HepG2 (cell line): ENCODE measurements around the gene SEC31A. TPM values are rescaled to one million over a fixed set of nuclear protein-coding genes. Genes with fewer than 3 reads are reported as not detected.
A peak's percentile ranks its signal among the peaks of the same experiment; 100 is the strongest.

ENCODE experiments used
- ATAC-seq: fragments of 200-7000 bp; cut with Tn5 transposase; 3 replicates; pipeline ENCODE4 v1.9.1; 2020; ENCODE audit warnings: mild to moderate bottlenecking, moderate library complexity
- BruUV-seq: library from RNA; stranded (reverse); fragments of 400-500 nt; replicated peaks from 2 replicates; lab custom pipeline; 2021; lab: Mats Ljungman, UMichigan
- CTCF ChIA-PET: fragments of 300-600 bp; formaldehyde crosslinking; extraction: SDS; loops from one replicate; lab custom pipeline; 2021; ENCODE audit warnings: low total read pairs, inconsistent platforms, low intra/inter-chr PET ratio; lab: Yijun Ruan, JAX
- POLR2A ChIA-PET: fragments of 350-600 bp; sonication (Branson Sonifier 250); formaldehyde crosslinking; loops from one replicate; lab custom pipeline; 2020; ENCODE audit warnings: antibody characterized with exemption, inconsistent platforms; lab: Yijun Ruan, JAX
- DNase-seq: peaks from one replicate; pipeline ENCODE4 v3.0.0-alpha.2; 2015; ENCODE audit warnings: low spot score
- FAIRE-seq: peaks from 3 replicates; lab custom pipeline; 2011; peaks lifted over from hg19 to GRCh38; lab: Jason Lieb, UNC
- H2AFZ ChIP-seq: one replicate; pipeline ENCODE4 v1.6.1; 2011; ENCODE audit warnings: low read length, inconsistent platforms
- H3K27ac ChIP-seq: fragments of 300-600 bp; 3 replicates; pipeline ENCODE4 v1.8.0; 2011; ENCODE audit warnings: mixed run types, mild to moderate bottlenecking, mixed read lengths, low read length, inconsistent platforms; ENCODE audit not compliant: insufficient read depth; ENCODE audit errors: extremely low read length
- H3K27me3 ChIP-seq, 2 experiments: fragments of 200-600 bp in 1 of 2; 2 replicates in 1 of 2; 3 replicates in 1 of 2; pipeline versions ENCODE4 v1.6.0 to v1.8.0; 2011; ENCODE audit warnings: low read length in 2 of 2, mild to moderate bottlenecking in 2 of 2, moderate library complexity in 2 of 2, inconsistent platforms in 1 of 2; ENCODE audit not compliant: insufficient read depth in 2 of 2, control insufficient read depth in 1 of 2
- H3K36me3 ChIP-seq, 2 experiments: fragments of 200-600 bp in 1 of 2; replicated peaks in 1 of 2; 2 replicates in 1 of 2; 3 replicates in 1 of 2; pipeline versions ENCODE4 v1.5.1 to v1.8.0; 2011; ENCODE audit warnings: low read length in 2 of 2, inconsistent platforms in 1 of 2; ENCODE audit not compliant: insufficient read depth in 2 of 2, control insufficient read depth in 1 of 2
- H3K4me1 ChIP-seq: 2 replicates; pipeline ENCODE4 v1.5.1; 2012; ENCODE audit warnings: low read length, inconsistent platforms; ENCODE audit not compliant: insufficient read depth
- H3K4me2 ChIP-seq: 2 replicates; pipeline ENCODE4 v1.6.0; 2011; ENCODE audit warnings: low read depth, low read length, inconsistent platforms
- H3K4me3 ChIP-seq, 3 experiments: fragments of 200-600 bp in 1 of 3; sonication (generic), shearing (Covaris generic) in 1 of 3; replicated peaks in 1 of 3; 2 replicates each; pipeline ENCODE4 v1.5.1; 2011 to 2016; ENCODE audit warnings: low read length in 3 of 3, inconsistent platforms in 2 of 3, low read depth in 2 of 3, mild to moderate bottlenecking in 2 of 3, control low read depth in 1 of 3, mixed read lengths in 1 of 3; ENCODE audit not compliant: insufficient read depth in 1 of 3
- H3K79me2 ChIP-seq: one replicate; pipeline ENCODE4 v1.6.1; 2011; ENCODE audit warnings: low read length, inconsistent platforms; ENCODE audit not compliant: insufficient read depth
- H3K9ac ChIP-seq: 2 replicates; pipeline ENCODE4 v1.6.0; 2011; ENCODE audit warnings: mild to moderate bottlenecking, low read depth, low read length, inconsistent platforms; ENCODE audit not compliant: insufficient read depth
- H3K9me3 ChIP-seq: 2 replicates; pipeline ENCODE4 v1.5.1; 2012; ENCODE audit warnings: mild to moderate bottlenecking, low read length
- H4K20me1 ChIP-seq: 2 replicates; pipeline ENCODE4 v1.6.0; 2011; ENCODE audit warnings: inconsistent platforms, mild to moderate bottlenecking, low read length, moderate library complexity; ENCODE audit not compliant: insufficient read depth
- CBX2 ChIP-seq, 2 experiments: fragments of 200-600 bp in 1 of 2; sonication (generic); formaldehyde crosslinking in 1 of 2; IDR thresholded peaks; 2 replicates each; pipeline versions ENCODE4 v1.7.0 to v1.8.1; 2018 to 2022; ENCODE audit warnings: low read depth in 2 of 2, low read length in 1 of 2, mild to moderate bottlenecking in 1 of 2, missing genetic modification reagents in 1 of 2
- DMAP1 ChIP-seq: IDR thresholded peaks from 2 replicates; pipeline ENCODE4 v1.6.1; 2016
- FOSL2 ChIP-seq: sonication (generic); formaldehyde crosslinking; IDR thresholded peaks from 2 replicates; pipeline ENCODE4 v1.4.0; 2020; ENCODE audit warnings: missing genetic modification reagents
- HINFP ChIP-seq: sonication (generic); formaldehyde crosslinking; IDR thresholded peaks from 2 replicates; pipeline ENCODE4 v1.4.0; 2020; ENCODE audit warnings: low read depth, mild to moderate bottlenecking, missing genetic modification reagents
- IKZF4 ChIP-seq: sonication (generic); formaldehyde crosslinking; IDR thresholded peaks from 2 replicates; pipeline ENCODE4 v1.5.1; 2020; ENCODE audit warnings: borderline replicate concordance, mild to moderate bottlenecking, low read depth, missing genetic modification reagents; ENCODE audit errors: not compliant biosample characterization
- KDM5A ChIP-seq: fragments of 200-600 bp; sonication (generic); IDR thresholded peaks from 2 replicates; pipeline ENCODE4 v1.7.0; 2018; ENCODE audit warnings: antibody characterized with exemption, mild to moderate bottlenecking, low read length, borderline replicate concordance
- KLF16 ChIP-seq, 2 experiments: sonication (generic) in 1 of 2; formaldehyde crosslinking in 1 of 2; IDR thresholded peaks; 2 replicates each; pipeline versions ENCODE4 v1.6.1 to v1.8.0; 2016 to 2023; ENCODE audit warnings: missing genetic modification reagents in 2 of 2, missing compliant biosample characterization in 1 of 2
- SOX5 ChIP-seq: IDR thresholded peaks from 2 replicates; pipeline ENCODE4 v1.6.1; 2016; ENCODE audit warnings: borderline replicate concordance
- ZFY ChIP-seq: sonication (generic); formaldehyde crosslinking; IDR thresholded peaks from 2 replicates; pipeline ENCODE4 v1.4.0; 2020; ENCODE audit warnings: missing genetic modification reagents
- ZNF503 ChIP-seq: sonication (generic); formaldehyde crosslinking; IDR thresholded peaks from 2 replicates; pipeline ENCODE4 v1.4.0; 2020; ENCODE audit warnings: missing genetic modification reagents
- WGBS: methylation state at CpG from one replicate; pipeline ENCODE4 v1.1.6; 2017; ENCODE audit warnings: low lambda C conversion rate; 5-methylcytosine and 5-hydroxymethylcytosine counted together
- in situ Hi-C: cut with HindIII; loops from 2 replicates; pipeline ENCODE4 v1.10.0; 2017; ENCODE audit warnings: low pct_unique_long_range_greater_than_20kb; ENCODE audit not compliant: extremely low pct_ligation_motif_present
- intact Hi-C: fragments of 100-400 bp; cut with micrococcal nuclease; formaldehyde crosslinking; loops from one replicate; pipeline ENCODE4 v1.10.0; 2022; ENCODE audit not compliant: unreplicated experiment
- polyA plus RNA-seq, 8 experiments: library from polyadenylated mRNA; depleted of rRNA in 3 of 8; stranded (reverse) in 7 of 8; unstranded in 1 of 8; fragments of >200 nt; fragmentation: Illumina TruSeq in 4 of 8; extraction: Trizol in 4 of 8; gene quantifications; 2 replicates each; pipeline versions ENCODE4 v1.2.1 to v1.2.3, GENCODE V29; 2011 to 2016; ENCODE audit warnings: low read depth in 4 of 8, missing spikeins in 1 of 8, mixed read lengths in 1 of 8; ENCODE audit not compliant: insufficient read depth in 1 of 8
- total RNA-seq, 5 experiments: library from RNA; depleted of rRNA; stranded (reverse); fragments of >200 nt; fragmentation: Illumina TruSeq; extraction: Trizol; gene quantifications; 2 replicates each; pipeline ENCODE4 v1.2.3, GENCODE V29; 2016; ENCODE audit warnings: low read depth in 1 of 5

Gene SEC31A
- total and polyA plus RNA-seq, 2 of the 13 experiments (the other 11 are each of a cell fraction or from before 2014, with no cell fraction given), result 231 to 435 TPM

GRCh38 chr4:82786828-82787227 lies 104.1 kb downstream of the SEC31A start:
- no peak overlapping the region for H2AFZ ChIP-seq
- H3K9me3 ChIP-seq, result no peaks in the 10 kb centered on the region
- intact Hi-C loops, result no loop called here
- in situ Hi-C loops, result no loop called here
- H3K36me3 ChIP-seq, result no peaks in the 10 kb centered on the region
- FAIRE-seq (no peak), ATAC-seq (no peak), DNase-seq (no peak)
- WGBS, result 24% methylated on average over 4 of the region's 4 CpGs
- no TSS peak for BruUV-seq
- ChIA-PET POLR2A (no interaction called here), CTCF (no interaction called here)
- H3K4me2 ChIP-seq, result no peak overlapping the region
- H3K27me3 ChIP-seq, result peaks cover 0 to 13% of the 10 kb centered on the region in 2 experiments; a peak in 2 of 5 replicates
- no peak overlapping the region for H3K9ac ChIP-seq
- H3K4me3 ChIP-seq, result no peak overlapping the region
- no peak for TF ChIP-seq CBX2 (IDR thresholded peaks at IDR 0.05; ENCODE audit: low read depth, low read length)
- TF ChIP-seq CBX2 (CRISPR knock-in tag; IDR thresholded peaks at IDR 0.05; ENCODE audit: low read depth), result no peak
- TF ChIP-seq ZFY (CRISPR knock-in tag), result no peak
- no peaks in the 10 kb centered on the region for H4K20me1 ChIP-seq
- no peak overlapping the region for H3K27ac ChIP-seq
- H3K4me1 ChIP-seq, result peaks cover 7% of the 10 kb centered on the region
- no peaks in the 10 kb centered on the region for H3K79me2 ChIP-seq

GRCh38 chr4:82785611-82786400 lies 105.1 kb downstream of the SEC31A start:
- TF ChIP-seq ZNF503 (CRISPR knock-in tag), result no peak
- TF ChIP-seq HINFP (CRISPR knock-in tag), result no peak
- no peak for TF ChIP-seq DMAP1 (CRISPR knock-in tag)
- TF ChIP-seq IKZF4 (CRISPR knock-in tag), result no peak
- 0 out of 2 replicates have a peak, but pooled peaks have one; percentile 6 for TF ChIP-seq FOSL2 (CRISPR knock-in tag)
- TF ChIP-seq KDM5A, result no peak
- TF ChIP-seq KLF16 (CRISPR knock-in tag; IDR thresholded peaks at IDR 0.05), result no peak
- TF ChIP-seq SOX5 (CRISPR knock-in tag), result peak; percentile 25; the same call in 1 of the 2 replicates
- POLR2A ChIA-PET, result no interaction called here
- Histone ChIP-seq H3K9ac (no peak overlapping the region), H3K9me3 (no peaks in the 10 kb centered on the region), H3K27ac (no peak overlapping the region), H3K79me2 (no peaks in the 10 kb centered on the region), H3K4me3 (no peak overlapping the region), H4K20me1 (no peaks in the 10 kb centered on the region), H3K4me2 (no peak overlapping the region), H3K36me3 (no peaks in the 10 kb centered on the region), H2AFZ (no peak overlapping the region), H3K4me1 (peaks cover 17% of the 10 kb centered on the region), H3K27me3 (peaks cover 0 to 10% of the 10 kb centered on the region in 2 experiments; a peak in 2 of 5 replicates)
- DNase-seq (peak; percentile 14), FAIRE-seq (no peak), ATAC-seq (no peak)
- intact Hi-C loops, result no loop called here
- 14% methylated on average over 5 of the region's 5 CpGs for WGBS
- BruUV-seq, result no TSS peak
- CTCF ChIA-PET, result no interaction called here
- in situ Hi-C loops, result no loop called here
